ENCODE measurements around the gene BLM. TPM values are rescaled to one million over a fixed set of nuclear protein-coding genes. Genes with fewer than 3 reads are reported as not detected.

BLM gene
- total and polyA plus RNA-seq, 10 of the 15 experiments (the other 5 are each of a cell fraction or from before 2014, with no cell fraction given) = 23.0 to 68.4 (median 43.9) TPM

GRCh38 chr15:90707489-90707888 is 9.7 kb upstream of the BLM start:
- ATAC-seq = no peak
- RAD21 ChIA-PET (ENCODE audit: unreplicated experiment) = interaction anchor here (1.7 kb wide), 1 partner anchor 177 kb away, joined by 6 read pairs; the partner anchor contains the start of gene FES
- WGBS (ENCODE audit: insufficient coverage, insufficient replicate concordance, low lambda C conversion rate, missing lambda C conversion rate) = 94% methylated on average over 2 of the region's 2 CpGs

More at GRCh38 chr15:90707489-90707888, 9.7 kb upstream of the BLM start:
- no TSS peak for BruUV-seq (replicated peaks)
- H4K20me1 ChIP-seq (ENCODE audit: control insufficient read depth, insufficient read depth) = no peaks in the 10 kb centered on the region
- CTCF ChIA-PET = no interaction called here
- POLR2A ChIA-PET = no interaction called here
- peaks cover 14% of the 10 kb centered on the region for H3K4me1 ChIP-seq (ENCODE audit: control insufficient read depth, insufficient read depth, low read length)
- DNase-seq (ENCODE audit: low read depth, low spot score) (no peak), FAIRE-seq (no peak)
- no peaks in the 10 kb centered on the region; a peak in 1 of 4 replicates for H3K36me3 ChIP-seq (ENCODE audit: control insufficient read depth in 2 of 2, insufficient read depth in 2 of 2, low read length in 1 of 2)
- TF ChIP-seq SMARCA5 (IDR thresholded peaks at IDR 0.05) = no peak
- TF ChIP-seq ZNF207 (IDR thresholded peaks at IDR 0.05; ENCODE audit: borderline replicate concordance) = no peak
- TF ChIP-seq HDGF (IDR thresholded peaks at IDR 0.05) = no peak
- no peak for TF ChIP-seq EED (IDR thresholded peaks at IDR 0.05; ENCODE audit: low read depth)
- no peak for TF ChIP-seq GATAD2B (conservative IDR thresholded peaks at IDR 0.05; ENCODE audit: low read depth)
- TF ChIP-seq ZNF687 (IDR thresholded peaks at IDR 0.05) = no peak
- no peak for TF ChIP-seq RELB (IDR thresholded peaks at IDR 0.05; ENCODE audit: low read depth)
- no peak for TF ChIP-seq JUNB (IDR thresholded peaks at IDR 0.05)
- TF ChIP-seq RAD51 (IDR thresholded peaks at IDR 0.05) = no peak
- no peak for TF ChIP-seq NBN (IDR thresholded peaks at IDR 0.05)
- in situ Hi-C loops (cut with MboI) = no loop called here
- H3K79me2 ChIP-seq (ENCODE audit: control insufficient read depth, insufficient read depth, low read length) = no peaks in the 10 kb centered on the region
- SMC1A ChIA-PET (ENCODE audit: uncharacterized antibody, unreplicated experiment) = interaction anchor here (1.0 to 1.5 kb wide), 3 partner anchors 11 to 197 kb away, joined by 3 to 5 read pairs (median 4); no protein-coding TSS in a partner anchor
- H2AFZ ChIP-seq (ENCODE audit: control insufficient read depth, low read depth, low read length) = no peak overlapping the region
- no peak overlapping the region for H3K9ac ChIP-seq (ENCODE audit: control insufficient read depth, insufficient read depth, low read length)
- H3K9me3 ChIP-seq (replicated peaks; ENCODE audit: control insufficient read depth, insufficient read depth, low read length) = no peaks in the 10 kb centered on the region; the same call in 2 of the 3 replicates
- no peak overlapping the region for H3K27ac ChIP-seq (ENCODE audit: control insufficient read depth, insufficient read depth)
- H3K27me3 ChIP-seq (replicated peaks in 1 of 2; ENCODE audit: control insufficient read depth in 2 of 2, insufficient read depth in 2 of 2, low read length in 1 of 2) = no peaks in the 10 kb centered on the region
- intact Hi-C loops (cut with micrococcal nuclease; ENCODE audit: unreplicated experiment) = no loop called here
- H3K4me2 ChIP-seq (ENCODE audit: control insufficient read depth, insufficient read depth) = no peak overlapping the region
- no peak overlapping the region for H3K4me3 ChIP-seq

All from GM12878 (cell line).